Smooth muscle cell (in vitro differentiated cells): ENCODE measurements around the gene MAGI1. TPM values are rescaled to one million over a fixed set of nuclear protein-coding genes. Genes with fewer than 3 reads are reported as not detected.

ENCODE experiments used
- DNase-seq: peaks from one replicate; lab custom pipeline; 2025; ENCODE audit not compliant: unreplicated experiment; lab: John Stamatoyannopoulos, UW
- H2AFZ ChIP-seq: fragments of 200-600 bp; sonication (generic); 2 replicates; pipeline ENCODE4 v1.6.0; 2016; ENCODE audit warnings: antibody characterized with exemption, low read depth, mild to moderate bottlenecking
- H3F3A ChIP-seq: fragments of 200-600 bp; sonication (generic); 2 replicates; pipeline ENCODE4 v1.6.0; 2017; ENCODE audit warnings: antibody characterized with exemption, low read depth
- H3K27ac ChIP-seq: fragments of 200-600 bp; sonication (generic); 2 replicates; pipeline ENCODE4 v1.5.1; 2016; ENCODE audit warnings: low read depth, mild to moderate bottlenecking
- H3K27me3 ChIP-seq: fragments of 200-600 bp; sonication (generic); 2 replicates; pipeline ENCODE4 v1.6.1; 2016; ENCODE audit warnings: low read depth, mild to moderate bottlenecking
- H3K36me3 ChIP-seq: fragments of 200-600 bp; sonication (generic); 2 replicates; pipeline ENCODE4 v1.5.1; 2016; ENCODE audit warnings: low read depth
- H3K4me1 ChIP-seq: fragments of 200-600 bp; sonication (generic); 2 replicates; pipeline ENCODE4 v1.5.1; 2016; ENCODE audit warnings: low read depth
- H3K4me2 ChIP-seq: fragments of 200-600 bp; sonication (generic); 2 replicates; pipeline ENCODE4 v1.6.0; 2016; ENCODE audit warnings: mild to moderate bottlenecking
- H3K4me3 ChIP-seq: fragments of 200-600 bp; sonication (generic); 2 replicates; pipeline ENCODE4 v1.5.1; 2016; ENCODE audit warnings: mild to moderate bottlenecking
- H3K79me2 ChIP-seq: fragments of 200-600 bp; sonication (generic); 2 replicates; pipeline ENCODE4 v1.6.0; 2016; ENCODE audit warnings: low read depth, mild to moderate bottlenecking
- H3K9ac ChIP-seq: fragments of 200-600 bp; sonication (generic); 2 replicates; pipeline ENCODE4 v1.6.0; 2016; ENCODE audit warnings: low read depth
- H3K9me3 ChIP-seq: fragments of 200-600 bp; sonication (generic); replicated peaks from 2 replicates; pipeline ENCODE4 v1.5.1; 2016; ENCODE audit warnings: low read depth
- H4K20me1 ChIP-seq: fragments of 200-600 bp; sonication (generic); 2 replicates; pipeline ENCODE4 v1.6.0; 2016; ENCODE audit warnings: low read depth
- CTCF ChIP-seq: fragments of 200-600 bp; sonication (generic); IDR thresholded peaks from 2 replicates; pipeline ENCODE4 v1.5.1; 2017; ENCODE audit warnings: borderline replicate concordance, mild to moderate bottlenecking, antibody characterized with exemption; ENCODE audit not compliant: insufficient read depth, poor library complexity, severe bottlenecking
- WGBS: methylation state at CpG from one replicate; pipeline ENCODE4 v1.1.7; 2016; ENCODE audit warnings: low lambda C conversion rate; 5-methylcytosine and 5-hydroxymethylcytosine counted together
- polyA plus RNA-seq: library from polyadenylated mRNA; unstranded; fragments of >200 nt; fragmentation: Nextera tagmentation; extraction: Ambion mirVana; gene quantifications from 2 replicates; pipeline ENCODE4 v1.2.1, GENCODE V29; 2016
- total RNA-seq: library from RNA; depleted of rRNA; stranded (reverse); fragments of >200 nt; gene quantifications from 2 replicates; pipeline ENCODE4 v1.2.3, GENCODE V29; 2014

The MAGI1 gene
- total and polyA plus RNA-seq, 2 experiments from 2014 or later, result 9.9 to 23.3 TPM

GRCh38 chr3:66015841-66016240 is 22.9 kb downstream of the MAGI1 start:
- no peaks in the 10 kb centered on the region for H3K27me3 ChIP-seq
- no peaks in the 10 kb centered on the region for H3K36me3 ChIP-seq
- no peak overlapping the region for H3K4me2 ChIP-seq
- peaks cover 5% of the 10 kb centered on the region for H3K4me1 ChIP-seq
- peaks cover 91% of the 10 kb centered on the region for H4K20me1 ChIP-seq
- H3K27ac ChIP-seq, result no peak overlapping the region
- no peak for TF ChIP-seq CTCF
- H3K9me3 ChIP-seq, result no peaks in the 10 kb centered on the region
- peaks cover 28% of the 10 kb centered on the region for H3K79me2 ChIP-seq
- no peak for DNase-seq
- no peak overlapping the region for H3K4me3 ChIP-seq
- H3F3A ChIP-seq, result no peaks in the 10 kb centered on the region
- WGBS, result 98% methylated on average over 4 of the region's 4 CpGs
- H3K9ac ChIP-seq, result no peak overlapping the region
- H2AFZ ChIP-seq, result no peak overlapping the region

GRCh38 chr3:66014651-66015050 is 24.1 kb downstream of the MAGI1 start:
- H3K79me2 ChIP-seq, result peaks cover 28% of the 10 kb centered on the region
- H3K9ac ChIP-seq, result no peak overlapping the region
- H3K4me3 ChIP-seq, result no peak overlapping the region
- no peak for TF ChIP-seq CTCF
- H3K27me3 ChIP-seq, result no peaks in the 10 kb centered on the region
- DNase-seq, result no peak
- H3K9me3 ChIP-seq, result no peaks in the 10 kb centered on the region
- H3K4me2 ChIP-seq, result no peak overlapping the region
- no peak overlapping the region for H2AFZ ChIP-seq
- no peaks in the 10 kb centered on the region for H3F3A ChIP-seq
- H3K27ac ChIP-seq, result no peak overlapping the region
- H4K20me1 ChIP-seq, result peaks cover 90% of the 10 kb centered on the region
- H3K36me3 ChIP-seq, result no peaks in the 10 kb centered on the region
- H3K4me1 ChIP-seq, result peaks cover 12% of the 10 kb centered on the region
- 69% methylated on average over 2 of the region's 2 CpGs for WGBS

GRCh38 chr3:66014056-66014455 is 24.7 kb downstream of the MAGI1 start:
- Histone ChIP-seq H3F3A (no peaks in the 10 kb centered on the region), H3K79me2 (peaks cover 33% of the 10 kb centered on the region), H3K27me3 (no peaks in the 10 kb centered on the region), H4K20me1 (peaks cover 90% of the 10 kb centered on the region), H3K9ac (no peak overlapping the region), H3K27ac (no peak overlapping the region), H3K9me3 (no peaks in the 10 kb centered on the region), H3K36me3 (no peaks in the 10 kb centered on the region), H2AFZ (no peak overlapping the region), H3K4me2 (no peak overlapping the region), H3K4me1 (peaks cover 12% of the 10 kb centered on the region), H3K4me3 (no peak overlapping the region)
- DNase-seq, result no peak
- 87% methylated on average over 2 of the region's 2 CpGs for WGBS
- TF ChIP-seq CTCF, result no peak

- Histone ChIP-seq H3K4me1 (peaks cover 12% of the 10 kb centered on the region), H3F3A (no peaks in the 10 kb centered on the region), H3K9me3 (no peaks in the 10 kb centered on the region), H3K27me3 (no peaks in the 10 kb centered on the region), H3K4me3 (no peak overlapping the region), H2AFZ (no peak overlapping the region), H3K36me3 (no peaks in the 10 kb centered on the region), H3K79me2 (peaks cover 41% of the 10 kb centered on the region), H3K4me2 (no peak overlapping the region), H4K20me1 (peaks cover 91% of the 10 kb centered on the region), H3K27ac (no peak overlapping the region), H3K9ac (no peak overlapping the region)
- DNase-seq, result no peak
- TF ChIP-seq CTCF, result no peak
- 94% methylated on average over 2 of the region's 2 CpGs for WGBS
These were observed 26.0 kb downstream of the MAGI1 start for GRCh38 chr3:66012711-66013110.
